GM03348 (cell line): ENCODE data around the gene SLCO6A1.
"Not testable (repeated sequence)": the region's sequence is repeated elsewhere in the genome, so short reads cannot be mapped to it uniquely, and the experiment has no call there.

Experiments used
- DNase-seq: peaks from one replicate; pipeline ENCODE4 v3.0.0; 2012; ENCODE audit warnings: low spot score

Gene SLCO6A1

DNA sequence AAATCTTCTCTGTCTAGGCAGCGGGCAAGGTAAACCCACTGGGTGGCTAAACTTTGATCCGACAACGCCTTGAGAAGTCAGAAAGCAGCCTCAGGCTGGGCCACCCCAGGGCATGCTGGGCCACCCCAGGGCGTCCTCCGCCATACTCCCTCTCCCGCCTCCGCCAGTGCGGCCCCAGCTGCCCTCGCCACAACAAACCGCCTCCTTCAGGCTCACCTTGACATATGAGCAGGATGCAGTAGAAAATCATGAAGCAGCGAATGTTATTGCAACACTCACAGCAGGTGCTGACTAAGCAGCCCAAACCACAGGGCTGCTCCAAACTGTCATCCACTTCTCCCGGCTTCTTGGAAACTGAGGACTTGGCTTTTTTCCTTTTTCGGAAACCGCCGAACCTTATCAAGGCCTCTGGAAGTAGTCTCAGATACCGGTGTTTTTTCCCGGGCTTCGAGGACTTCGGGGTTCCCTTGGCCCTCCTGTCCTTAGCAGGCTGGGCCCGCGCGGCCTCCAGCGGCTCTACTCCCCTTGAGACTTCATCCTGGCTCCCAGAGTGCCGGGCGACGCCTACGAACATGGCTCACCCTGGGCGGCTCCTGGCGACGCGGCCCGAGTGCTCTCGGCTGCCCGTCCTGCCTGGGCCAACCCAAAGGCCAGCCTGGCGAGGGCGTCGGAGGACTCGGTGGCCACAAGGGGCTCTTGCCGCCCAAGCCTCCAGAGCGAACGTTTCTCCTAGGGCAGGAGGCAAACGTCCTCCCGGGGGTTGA, at the start of gene SLCO6A1:
TSS of gene SLCO6A1 (minus strand) at position 731 of the 764 bp plus-strand sequence. CDS start at position 574, 157 bp downstream.
- no peak for DNase-seq

DNA sequence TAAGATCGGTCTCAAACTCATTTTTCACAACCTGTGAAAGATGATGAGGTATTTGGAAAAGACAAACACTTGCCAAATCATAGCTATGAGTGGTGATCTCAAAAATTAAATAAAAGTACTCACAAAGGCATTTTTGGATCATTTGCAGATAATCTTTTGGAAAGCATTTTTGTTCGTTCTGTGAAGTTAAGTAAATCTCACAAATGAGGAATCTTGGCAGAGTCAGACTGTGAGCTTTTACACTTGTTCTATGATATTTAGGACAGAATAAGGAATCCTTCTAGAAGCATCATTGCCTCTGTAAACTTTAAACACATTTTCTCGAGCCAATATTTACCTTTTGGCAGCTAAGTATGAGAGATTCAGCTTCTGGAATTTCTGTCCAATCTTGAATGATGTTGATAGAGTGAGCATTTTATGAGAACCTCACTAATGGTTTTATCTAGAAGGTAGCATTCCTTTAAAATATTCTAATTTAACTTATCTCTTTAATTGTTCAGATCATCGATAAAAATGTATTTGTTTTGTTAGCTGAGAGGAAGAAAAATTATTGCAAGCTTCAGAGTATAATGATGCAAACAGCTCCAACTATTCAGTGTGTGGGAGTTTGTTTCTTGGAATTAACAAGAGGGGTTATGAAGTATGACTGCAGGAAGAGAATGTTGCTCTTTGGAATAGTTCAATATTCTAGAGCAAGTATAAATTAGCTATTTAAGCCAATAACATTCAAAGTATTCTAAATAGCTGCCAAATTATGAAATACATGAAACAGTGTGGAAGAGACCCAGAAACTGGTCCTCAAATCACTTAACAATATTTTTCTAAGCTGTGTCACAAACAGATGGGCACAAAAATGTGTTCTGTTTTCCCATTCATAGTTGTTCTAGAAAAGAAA, 48.6 kb upstream of the SLCO6A1 start:
- DNase-seq, result peak; percentile 38

DNA sequence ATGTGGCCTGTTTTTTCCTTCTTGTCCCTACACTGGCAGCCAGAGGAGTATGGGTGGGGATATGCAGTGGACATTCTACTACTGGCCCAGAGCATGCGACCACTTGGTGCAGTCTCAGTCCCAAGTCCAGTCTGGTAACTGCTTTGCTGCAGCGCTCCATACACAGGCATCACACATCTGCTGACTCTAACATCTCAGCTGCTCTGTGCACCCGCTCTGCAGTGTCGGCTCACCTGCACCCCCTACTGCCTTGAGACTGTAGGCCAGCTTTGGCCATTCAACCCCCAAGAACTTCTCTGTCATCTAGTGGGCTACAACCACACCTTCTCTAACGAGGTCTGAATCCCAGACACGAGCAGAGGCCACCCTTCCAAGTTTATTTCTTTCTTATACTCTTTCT, 46.4 kb upstream of the SLCO6A1 start:
- no peak for DNase-seq

DNA sequence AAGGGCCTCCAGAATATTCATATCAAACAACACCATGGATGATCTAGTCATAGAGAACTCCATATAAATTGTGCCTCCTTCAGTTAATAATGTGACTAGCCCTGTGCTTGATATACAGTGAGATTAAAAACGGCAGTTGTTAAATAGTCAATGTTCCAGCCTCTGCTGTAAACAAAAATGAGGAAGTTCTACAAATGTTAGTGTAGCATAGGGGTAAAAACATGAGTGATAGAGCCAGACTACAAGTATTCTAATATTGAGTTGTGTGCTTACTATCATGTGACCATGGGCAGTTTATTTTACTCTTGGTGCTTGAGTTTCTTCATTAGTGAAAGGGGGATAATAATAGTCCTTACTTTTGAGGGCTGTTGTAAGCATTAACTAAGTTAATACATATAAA, 43.3 kb upstream of the SLCO6A1 start:
- no peak for DNase-seq

GRCh38 chr5:102539996-102540728, 41.4 kb upstream of the SLCO6A1 start:
- no peak for DNase-seq

DNA sequence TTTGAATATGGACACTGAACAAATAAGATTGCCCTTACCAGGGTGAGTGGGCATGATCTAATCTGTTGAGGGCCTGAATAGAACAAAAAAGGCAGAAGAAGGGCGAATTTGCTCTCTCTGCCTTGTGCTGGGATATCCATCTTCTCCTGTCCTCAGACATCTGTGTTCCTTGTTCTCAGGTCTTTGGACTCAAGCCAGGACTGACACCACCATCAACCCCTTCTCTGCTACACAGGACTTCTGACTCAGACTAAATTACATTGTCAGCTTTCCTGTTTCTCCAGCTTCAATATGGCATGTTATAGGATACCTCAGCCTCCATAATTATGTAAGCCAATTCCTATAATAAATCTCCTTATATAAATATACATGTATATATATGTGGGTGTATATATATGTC, 40.8 kb upstream of the SLCO6A1 start:
- DNase-seq, result no peak

DNA sequence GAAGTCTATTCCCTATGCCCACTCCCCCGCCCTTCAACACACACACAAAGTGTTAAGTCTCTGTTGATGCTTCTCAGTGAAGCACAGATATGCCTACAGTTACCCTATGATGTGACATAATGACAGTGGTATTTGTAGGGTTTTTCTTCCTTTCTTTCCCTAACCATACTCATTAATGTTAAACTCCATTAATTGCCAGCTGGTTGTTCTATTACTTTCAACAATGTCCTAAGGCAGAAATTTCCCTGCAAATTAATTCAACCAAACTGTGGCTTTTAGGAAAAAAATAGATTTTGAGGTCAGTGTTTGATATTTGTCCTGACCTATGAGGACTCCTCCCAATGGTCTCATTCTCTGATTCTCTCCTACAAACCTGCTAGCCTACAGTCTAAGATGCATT, 38.2 kb upstream of the SLCO6A1 start:
- DNase-seq, result no peak

- DNase-seq, result peak; percentile 34
These were observed 37.6 kb upstream of the SLCO6A1 start for GRCh38 chr5:102536323-102536928.

GRCh38 chr5:102532123-102532522, 33.3 kb upstream of the SLCO6A1 start:
- no peak for DNase-seq

DNA sequence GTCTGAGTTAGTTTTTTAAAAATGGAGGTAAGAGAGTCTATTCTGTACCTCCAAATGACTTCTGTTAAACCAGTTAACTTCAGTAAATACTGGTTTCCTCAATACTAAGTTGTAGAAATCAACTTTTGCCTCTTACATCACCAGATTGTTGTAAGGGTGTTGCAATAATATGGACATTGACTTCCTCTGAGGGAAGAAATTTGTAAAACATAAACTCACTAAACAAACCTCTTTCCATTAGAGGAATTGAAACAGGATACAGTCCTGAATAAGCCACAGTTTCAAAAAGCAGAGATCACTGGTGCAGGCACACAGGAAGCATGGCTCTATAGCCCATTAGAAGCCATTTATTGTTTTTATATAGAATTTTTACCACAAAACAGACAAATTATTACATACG, 32.7 kb upstream of the SLCO6A1 start:
- no peak for DNase-seq

GRCh38 chr5:102529447-102529846, 30.6 kb upstream of the SLCO6A1 start:
- no peak for DNase-seq

- DNase-seq, result no peak
These were observed 30.2 kb upstream of the SLCO6A1 start for GRCh38 chr5:102529031-102529430.

DNA sequence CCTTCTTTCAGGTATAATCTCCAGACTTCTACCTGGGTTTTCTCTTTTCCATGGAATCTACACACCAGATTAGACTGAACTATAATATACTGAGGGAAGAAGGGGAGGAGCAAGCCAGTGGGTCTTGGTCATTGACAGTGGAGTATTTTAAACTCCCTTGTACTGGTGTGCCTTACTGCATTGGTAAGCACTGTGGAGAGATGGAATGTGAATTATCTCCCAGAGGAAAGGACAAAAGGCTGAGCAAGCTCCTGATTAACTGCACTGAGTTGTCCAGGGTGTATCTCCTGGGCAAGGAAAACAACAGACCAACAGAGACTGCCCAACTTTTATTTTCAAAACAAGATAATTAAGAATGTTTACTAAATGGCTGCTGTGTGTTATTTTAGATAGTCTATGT, 29.8 kb upstream of the SLCO6A1 start:
- DNase-seq, result no peak

GRCh38 chr5:102527547-102527946, 28.7 kb upstream of the SLCO6A1 start:
- no peak for DNase-seq

DNA sequence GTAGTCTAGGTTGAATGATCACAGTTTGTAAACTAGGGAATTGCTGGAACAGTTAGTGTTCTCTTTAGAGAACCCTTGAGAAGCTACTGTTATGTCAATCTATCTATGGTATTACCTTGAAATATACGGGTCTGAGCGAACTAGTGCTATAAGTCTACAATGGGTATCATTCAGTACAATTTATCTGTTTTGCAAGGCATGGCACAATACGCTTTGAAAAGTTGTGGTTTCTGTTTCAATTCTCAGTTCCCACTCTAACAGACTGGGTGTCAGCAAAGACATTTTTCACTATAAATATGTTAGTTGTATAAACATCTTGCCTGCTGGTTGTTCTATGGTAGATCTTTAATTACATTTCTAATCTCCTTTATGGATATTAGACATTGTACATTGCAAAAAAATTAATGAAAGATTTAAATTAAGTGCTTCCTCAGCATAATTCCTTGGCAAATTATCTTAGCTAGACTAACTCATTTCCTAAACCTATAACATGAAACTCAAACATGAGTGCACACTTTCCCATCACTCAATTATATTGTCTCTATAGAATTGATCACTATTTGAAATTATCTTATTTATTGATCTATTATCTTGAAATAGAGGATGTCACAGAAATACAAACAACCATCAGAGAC, 24.9 kb upstream of the SLCO6A1 start:
- no peak for DNase-seq

DNA sequence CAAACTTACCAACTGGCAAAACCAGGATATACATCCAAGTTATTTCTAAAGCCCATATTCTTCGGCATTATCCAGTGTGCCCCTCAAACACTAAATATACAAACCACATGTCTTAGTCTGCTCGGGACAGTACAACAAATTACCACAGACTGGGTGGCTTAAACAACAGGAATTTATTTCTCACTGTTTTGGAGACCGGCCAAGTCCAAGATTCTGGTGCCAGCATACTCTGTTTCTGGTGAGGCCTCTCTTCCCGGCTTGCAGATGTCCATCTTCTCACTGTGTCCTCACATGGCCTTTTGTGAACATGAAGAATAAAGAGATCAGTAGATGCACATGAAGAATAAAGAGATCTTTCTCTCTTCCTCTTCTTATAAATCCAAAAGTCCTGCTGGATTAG, 12.9 kb upstream of the SLCO6A1 start:
- peak; percentile 6 for DNase-seq

GRCh38 chr5:102491261-102491914, 7.4 kb downstream of the SLCO6A1 start:
- not testable (repeated sequence) for DNase-seq

DNA sequence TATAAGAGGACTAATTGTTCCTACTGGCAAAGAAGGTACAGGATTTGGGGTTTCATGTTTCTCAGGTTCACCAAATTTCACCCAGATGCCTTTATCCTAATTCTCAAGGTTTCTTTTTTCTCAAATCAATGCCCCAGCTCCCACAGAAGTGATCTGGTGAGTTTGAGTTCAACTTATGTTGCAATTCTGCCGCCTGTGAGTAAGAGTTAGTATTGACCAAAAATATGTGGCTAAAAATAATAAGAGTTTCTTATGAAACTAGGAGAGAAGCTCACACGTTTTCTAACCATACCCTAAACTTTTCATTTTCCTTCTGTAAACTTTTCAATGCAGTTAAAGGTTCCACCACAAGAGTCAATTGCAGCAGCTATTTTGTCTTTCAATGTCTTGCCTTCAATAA, 15.1 kb downstream of the SLCO6A1 start:
- DNase-seq, result peak; percentile 31

- no peak for DNase-seq
These were observed 17.6 kb downstream of the SLCO6A1 start for GRCh38 chr5:102481054-102481715.

DNA sequence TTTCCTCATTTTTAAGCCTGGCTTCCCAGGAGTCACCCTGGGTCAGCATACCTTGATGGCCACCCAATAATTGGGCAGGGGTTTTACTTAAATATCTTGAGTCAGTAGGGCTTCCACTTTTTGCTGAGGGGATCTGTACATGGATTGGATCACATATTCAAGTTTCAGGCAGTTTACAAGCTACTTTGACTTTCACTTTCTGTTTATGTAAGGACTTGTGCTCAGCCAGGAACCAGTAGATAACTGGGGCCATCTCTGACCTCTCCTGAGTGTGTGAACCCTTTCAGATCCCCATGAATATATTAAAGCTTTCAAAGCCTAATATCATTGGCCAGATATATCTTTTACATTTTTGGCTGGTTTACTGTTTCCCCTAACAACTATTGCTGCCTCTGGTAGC, 45.1 kb downstream of the SLCO6A1 start:
- no peak for DNase-seq

DNA sequence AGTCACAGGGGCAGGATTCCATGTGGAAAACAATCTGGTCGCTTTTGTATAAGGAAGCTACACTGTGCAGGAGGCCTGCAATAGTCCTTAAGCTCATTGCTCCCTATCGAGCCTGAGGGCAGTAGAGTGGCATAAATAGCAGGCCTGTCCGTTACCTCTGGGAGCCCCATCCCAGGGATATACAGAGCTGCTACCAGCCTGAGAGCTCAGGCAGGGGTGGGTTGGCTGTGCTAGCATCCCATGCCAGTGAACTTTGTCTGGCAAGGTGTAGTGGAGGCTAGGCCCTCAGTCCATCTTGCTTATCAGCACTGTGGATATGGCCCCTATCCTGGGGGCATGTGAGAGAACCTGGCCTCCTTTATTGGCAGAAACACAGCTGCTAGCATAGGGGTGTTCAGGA, 47.7 kb downstream of the SLCO6A1 start:
- DNase-seq, result no peak
